Activated CD8-positive, alpha-beta T cell treated with anti-CD3 and anti-CD28 coated beads for 36 hours (primary cell): ENCODE measurements around the gene SMOC2. TPM values are rescaled to one million over a fixed set of nuclear protein-coding genes. Genes with fewer than 3 reads are reported as not detected.

Experiments
- ATAC-seq: fragments of 200-7000 bp; cut with Tn5 transposase; one replicate; pipeline ENCODE4 v1.10.0; 2021; ENCODE audit warnings: mild to moderate bottlenecking, moderate library complexity
- CTCF ChIA-PET: fragments of 350-600 bp; sonication (Branson Sonifier 250); formaldehyde crosslinking; loops from one replicate; lab custom pipeline; 2021; ENCODE audit warnings: antibody characterized with exemption; lab: Charles Lee
- POLR2A ChIA-PET: fragments of 350-600 bp; sonication (Branson Sonifier 250); formaldehyde crosslinking; loops from one replicate; lab custom pipeline; 2021; ENCODE audit warnings: antibody characterized with exemption; lab: Charles Lee
- DNase-seq: peaks from one replicate; pipeline ENCODE4 v3.0.0-alpha.2; 2020
- H3K27ac Mint-ChIP-seq: one replicate; pipeline ENCODE4 v1.8.0; 2021; ENCODE audit warnings: mild to moderate bottlenecking, mixed read lengths
- H3K27me3 Mint-ChIP-seq: one replicate; pipeline ENCODE4 v1.8.0; 2021; ENCODE audit warnings: mixed read lengths
- H3K36me3 Mint-ChIP-seq: one replicate; pipeline ENCODE4 v1.8.0; 2021; ENCODE audit warnings: low read depth, mixed read lengths
- H3K4me1 Mint-ChIP-seq: one replicate; pipeline ENCODE4 v1.8.0; 2021; ENCODE audit warnings: low read depth, mixed read lengths
- H3K4me3 Mint-ChIP-seq: one replicate; pipeline ENCODE4 v1.8.0; 2021; ENCODE audit warnings: mild to moderate bottlenecking, moderate library complexity, mixed read lengths
- H3K9me3 Mint-ChIP-seq: one replicate; pipeline ENCODE4 v1.8.0; 2021; ENCODE audit warnings: mixed read lengths
- intact Hi-C: fragments of 100-400 bp; cut with micrococcal nuclease; formaldehyde crosslinking; loops from one replicate; pipeline ENCODE4 v1.10.0; 2022
- total RNA-seq, 2 experiments: library from RNA; stranded (reverse); gene quantifications; one replicate each; pipeline ENCODE4 v1.2.3, GENCODE V29; 2021
- TF ChIP-seq, protein P1 (sequence below): fragments of 200-600 bp; IDR thresholded peaks from one replicate; pipeline ENCODE4 v1.8.0; 2022; ENCODE audit warnings: antibody characterized with exemption, mild to moderate bottlenecking

Gene SMOC2
- total RNA-seq, 2 experiments from 2014 or later = not detected

DNA sequence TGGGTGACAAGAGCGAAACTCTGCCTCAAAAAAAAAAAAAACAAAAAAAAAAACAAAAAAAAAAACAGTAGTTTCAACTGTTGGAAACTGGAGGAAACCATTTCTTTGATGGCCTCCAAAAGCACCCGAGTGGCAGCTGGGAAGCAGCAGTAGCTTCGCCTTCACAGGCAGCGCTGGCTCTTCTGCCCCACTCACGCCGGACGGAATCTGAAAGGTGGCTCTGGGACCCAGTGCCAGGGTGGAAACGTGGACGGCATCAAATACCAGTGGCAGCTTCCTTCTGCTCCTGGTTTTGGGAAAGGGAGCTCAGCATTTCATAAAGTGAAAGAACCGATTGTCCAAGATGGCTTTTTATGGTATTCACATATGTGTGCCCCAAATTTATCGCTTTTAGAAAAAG is 159.4 kb downstream of the SMOC2 start:
- Mint-ChIP-seq H3K27me3 (peaks cover 6% of the 10 kb centered on the region), H3K9me3 (peaks cover 3% of the 10 kb centered on the region), H3K4me1 (no peaks in the 10 kb centered on the region), H3K36me3 (no peaks in the 10 kb centered on the region), H3K4me3 (no peak overlapping the region), H3K27ac (no peak overlapping the region)
- CTCF ChIA-PET = no interaction called here
- no peak for DNase-seq
- no peak for ATAC-seq
- POLR2A ChIA-PET = no interaction called here
- TF ChIP-seq, protein P1, sequence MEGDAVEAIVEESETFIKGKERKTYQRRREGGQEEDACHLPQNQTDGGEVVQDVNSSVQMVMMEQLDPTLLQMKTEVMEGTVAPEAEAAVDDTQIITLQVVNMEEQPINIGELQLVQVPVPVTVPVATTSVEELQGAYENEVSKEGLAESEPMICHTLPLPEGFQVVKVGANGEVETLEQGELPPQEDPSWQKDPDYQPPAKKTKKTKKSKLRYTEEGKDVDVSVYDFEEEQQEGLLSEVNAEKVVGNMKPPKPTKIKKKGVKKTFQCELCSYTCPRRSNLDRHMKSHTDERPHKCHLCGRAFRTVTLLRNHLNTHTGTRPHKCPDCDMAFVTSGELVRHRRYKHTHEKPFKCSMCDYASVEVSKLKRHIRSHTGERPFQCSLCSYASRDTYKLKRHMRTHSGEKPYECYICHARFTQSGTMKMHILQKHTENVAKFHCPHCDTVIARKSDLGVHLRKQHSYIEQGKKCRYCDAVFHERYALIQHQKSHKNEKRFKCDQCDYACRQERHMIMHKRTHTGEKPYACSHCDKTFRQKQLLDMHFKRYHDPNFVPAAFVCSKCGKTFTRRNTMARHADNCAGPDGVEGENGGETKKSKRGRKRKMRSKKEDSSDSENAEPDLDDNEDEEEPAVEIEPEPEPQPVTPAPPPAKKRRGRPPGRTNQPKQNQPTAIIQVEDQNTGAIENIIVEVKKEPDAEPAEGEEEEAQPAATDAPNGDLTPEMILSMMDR = no peak
- intact Hi-C loops = no loop called here

DNA sequence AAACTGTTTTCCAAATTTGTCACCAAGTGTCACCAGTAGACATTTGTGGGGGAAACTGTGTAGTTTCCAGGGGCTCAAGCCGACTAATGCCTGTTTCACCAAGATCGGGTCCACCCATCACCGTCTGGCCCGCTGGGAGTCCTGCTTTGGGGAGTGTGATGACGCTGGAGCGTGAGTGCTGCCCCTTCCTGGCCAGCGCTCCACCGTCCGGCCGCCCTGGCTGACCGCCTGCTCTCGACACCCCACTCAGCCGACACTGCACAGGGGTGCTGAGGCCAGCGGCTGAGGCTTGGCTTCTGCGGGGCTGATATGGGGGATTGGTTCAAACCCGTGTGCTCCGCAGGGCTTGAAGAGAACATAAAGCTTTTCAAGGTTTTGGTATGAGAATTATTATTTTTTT is 160.1 kb downstream of the SMOC2 start:
- intact Hi-C loops = no loop called here
- Mint-ChIP-seq H3K4me1 (no peaks in the 10 kb centered on the region), H3K27me3 (peaks cover 6% of the 10 kb centered on the region), H3K36me3 (no peaks in the 10 kb centered on the region), H3K9me3 (peaks cover 3% of the 10 kb centered on the region), H3K27ac (no peak overlapping the region), H3K4me3 (no peak overlapping the region)
- CTCF ChIA-PET = no interaction called here
- POLR2A ChIA-PET = no interaction called here
- DNase-seq (no peak), ATAC-seq (no peak)
- TF ChIP-seq, protein P1 = no peak

DNA sequence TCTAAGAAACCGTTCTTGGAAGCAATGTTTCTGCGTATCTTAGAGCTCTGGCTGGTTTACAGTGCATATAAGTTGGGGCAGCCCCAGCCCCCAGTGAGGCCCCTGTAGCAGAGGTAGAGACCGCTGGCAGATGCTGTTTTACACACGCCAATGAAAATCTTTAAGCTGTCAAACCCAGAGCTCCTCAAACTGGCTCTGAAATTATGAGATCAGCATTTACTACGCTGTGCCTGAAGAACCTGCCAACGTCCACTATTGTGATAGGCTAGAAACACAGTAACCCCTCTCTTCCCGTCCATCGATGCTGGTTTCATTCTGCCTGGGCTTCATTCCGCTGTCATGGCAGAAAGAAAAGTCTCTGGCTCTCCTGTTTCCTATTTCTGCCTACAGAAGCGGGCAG is 160.6 kb downstream of the SMOC2 start:
- POLR2A ChIA-PET = no interaction called here
- DNase-seq (no peak), ATAC-seq (no peak)
- H3K4me1 Mint-ChIP-seq = no peaks in the 10 kb centered on the region
- peaks cover 6% of the 10 kb centered on the region for H3K27me3 Mint-ChIP-seq
- peaks cover 3% of the 10 kb centered on the region for H3K9me3 Mint-ChIP-seq
- CTCF ChIA-PET = no interaction called here
- no peaks in the 10 kb centered on the region for H3K36me3 Mint-ChIP-seq
- intact Hi-C loops = no loop called here
- TF ChIP-seq, protein P1 = no peak
- no peak overlapping the region for H3K27ac Mint-ChIP-seq
- no peak overlapping the region for H3K4me3 Mint-ChIP-seq

DNA sequence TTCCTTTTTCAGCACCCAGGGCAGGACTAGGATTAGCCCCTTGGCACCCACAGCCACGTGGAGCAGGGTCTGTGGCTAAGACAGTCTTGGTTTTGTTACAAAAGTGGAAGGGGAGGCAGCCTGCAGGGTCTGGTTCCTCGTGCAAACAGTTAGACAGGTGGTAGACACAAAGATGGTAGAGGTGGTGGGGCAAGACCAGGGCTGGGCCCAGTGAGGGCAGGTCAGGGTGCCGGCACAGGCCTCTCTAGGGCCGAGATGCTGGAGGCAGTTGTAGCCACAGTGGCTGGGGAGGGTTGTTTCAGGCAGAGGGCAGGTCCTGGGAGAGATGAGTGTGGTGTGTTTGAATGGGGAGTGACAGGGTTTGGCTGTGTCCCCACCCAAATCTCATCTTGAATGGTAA is 161.6 kb downstream of the SMOC2 start:
- Mint-ChIP-seq H3K4me1 (no peaks in the 10 kb centered on the region), H3K9me3 (peaks cover 3% of the 10 kb centered on the region), H3K27ac (no peak overlapping the region), H3K36me3 (no peaks in the 10 kb centered on the region), H3K27me3 (peaks cover 8% of the 10 kb centered on the region), H3K4me3 (no peak overlapping the region)
- ChIA-PET CTCF (no interaction called here), POLR2A (no interaction called here)
- DNase-seq = no peak
- no peak for ATAC-seq
- intact Hi-C loops = no loop called here
- TF ChIP-seq, protein P1 = no peak

DNA sequence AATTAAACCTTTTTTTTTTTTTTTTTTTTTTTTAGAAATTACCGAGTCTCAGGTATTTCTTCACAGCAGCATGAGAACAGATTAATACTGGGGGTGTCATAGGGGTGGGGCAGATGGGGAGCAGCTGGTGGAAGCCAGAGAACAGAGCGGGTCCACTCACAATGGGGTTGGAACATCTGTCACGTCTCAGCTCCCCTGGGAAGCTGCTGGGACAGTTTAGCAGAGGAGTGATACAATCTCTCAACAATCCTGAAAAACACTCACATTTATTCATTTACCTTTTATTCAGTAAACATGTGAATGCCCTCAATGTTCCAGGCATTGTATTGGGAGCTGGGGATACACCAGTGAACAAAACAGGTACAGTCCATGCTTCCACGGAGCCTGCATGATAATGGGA is 162.2 kb downstream of the SMOC2 start:
- POLR2A ChIA-PET = no interaction called here
- no peaks in the 10 kb centered on the region for H3K36me3 Mint-ChIP-seq
- no peak overlapping the region for H3K4me3 Mint-ChIP-seq
- DNase-seq (no peak), ATAC-seq (no peak)
- H3K4me1 Mint-ChIP-seq = no peaks in the 10 kb centered on the region
- intact Hi-C loops = no loop called here
- H3K9me3 Mint-ChIP-seq = peaks cover 3% of the 10 kb centered on the region
- H3K27me3 Mint-ChIP-seq = peaks cover 5% of the 10 kb centered on the region
- TF ChIP-seq, protein P1 = no peak
- CTCF ChIA-PET = no interaction called here
- H3K27ac Mint-ChIP-seq = no peak overlapping the region
